ENCODE measurements around the gene RASGRF1. TPM values are rescaled to one million over a fixed set of nuclear protein-coding genes. Genes with fewer than 3 reads are reported as not detected.
A peak's percentile ranks its signal among the peaks of the same experiment; 100 is the strongest.

The RASGRF1 gene
- total and polyA plus RNA-seq, 9 of the 15 experiments (the other 6 are each of a cell fraction or from before 2014, with no cell fraction given) = 0.03 to 0.58 (median 0.06) TPM; not detected in 1

DNA sequence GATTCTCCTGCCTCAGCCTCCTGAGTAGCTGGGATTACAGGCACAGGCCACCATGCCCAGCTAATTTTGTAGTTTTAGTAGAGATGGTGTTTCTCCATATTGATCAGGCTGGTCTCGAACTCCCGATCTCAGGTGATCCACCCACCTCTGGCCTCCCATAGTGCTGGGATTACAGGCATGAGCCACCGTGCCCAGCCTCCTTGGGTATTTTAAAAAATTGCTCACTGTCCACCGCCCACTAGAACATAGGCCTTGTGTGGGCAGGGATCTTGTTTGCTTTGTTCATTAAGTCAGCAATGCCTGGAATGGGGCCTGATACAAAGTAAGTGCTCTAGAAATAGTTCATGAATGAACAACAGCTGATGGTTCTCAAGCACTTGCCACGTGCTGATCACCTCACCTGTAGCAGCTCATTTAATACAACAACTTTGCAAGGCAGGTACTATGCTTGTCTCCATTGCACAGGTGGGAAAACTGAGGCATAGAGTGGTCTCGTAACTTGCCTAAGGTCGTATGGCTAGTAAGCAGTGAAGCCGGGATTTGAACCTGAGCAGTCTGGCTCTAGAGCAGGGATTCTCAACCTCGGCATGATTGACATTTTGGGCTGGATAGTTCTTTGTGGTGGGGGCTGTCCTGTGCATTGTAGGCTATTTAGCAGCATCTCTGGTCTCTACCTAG lies 133.0 kb downstream of the RASGRF1 start:
- peak; percentile 59 for TF ChIP-seq RBM25 (IDR thresholded peaks at IDR 0.05; ENCODE audit: low read depth, low read length, severe bottlenecking)
- no peak for TF ChIP-seq RFX1 (IDR thresholded peaks at IDR 0.05)
- peak; percentile 49; the same call in 1 of the 2 replicates for TF ChIP-seq BCOR (IDR thresholded peaks at IDR 0.05)
- no peak overlapping the region for H3K4me2 ChIP-seq (ENCODE audit: insufficient read depth, low read length)
- POLR2A ChIA-PET = no interaction called here
- ATAC-seq = no peak
- H2AFZ ChIP-seq (ENCODE audit: low read depth, low read length) = no peak overlapping the region
- H3K4me3 ChIP-seq = no peak overlapping the region
- no peaks in the 10 kb centered on the region for H3K4me1 ChIP-seq (replicated peaks in 1 of 2; ENCODE audit: control insufficient read depth in 2 of 2, insufficient read depth in 2 of 2, low read length in 2 of 2)
- no peaks in the 10 kb centered on the region for H3K36me3 ChIP-seq (ENCODE audit: control insufficient read depth, insufficient read depth, low read length)
- no peak overlapping the region for H3K27ac ChIP-seq (ENCODE audit: extremely low read depth, low read depth, low read length)
- H4K20me1 ChIP-seq (replicated peaks; ENCODE audit: control insufficient read depth, insufficient read depth, low read length) = no peaks in the 10 kb centered on the region
- no peaks in the 10 kb centered on the region for H3K9me3 ChIP-seq (replicated peaks; ENCODE audit: control insufficient read depth, insufficient read depth, low read depth, low read length)
- no peaks in the 10 kb centered on the region for H3K79me2 ChIP-seq (ENCODE audit: control insufficient read depth, insufficient read depth, low read length)
- H3K27me3 ChIP-seq (ENCODE audit: control insufficient read depth in 2 of 2, insufficient read depth in 2 of 2, low read length in 2 of 2) = 0 out of 5 replicates have a peak, but pooled peaks cover 0 to 3% of the 10 kb centered on the region in 2 experiments
- DNase-seq (ENCODE audit: extremely low read depth in 1 of 4, low spot score in 3 of 4) = no peak
- no peaks in the 10 kb centered on the region for H3K9me1 ChIP-seq (ENCODE audit: control insufficient read depth, insufficient read depth, low read length)
- CTCF ChIA-PET (ENCODE audit: low intra/inter-chr PET ratio) = no interaction called here
- FAIRE-seq = no peak
- H3K9ac ChIP-seq (ENCODE audit: insufficient read depth in 1 of 2, low read depth in 2 of 2, low read length in 2 of 2) = no peak overlapping the region
- in situ Hi-C loops (cut with MboI) = no loop called here
- intact Hi-C loops (cut with micrococcal nuclease) = no loop called here
- WGBS (ENCODE audit: insufficient coverage, low coverage, missing lambda C conversion rate) = 42% methylated on average over 9 of the region's 9 CpGs
- BruUV-seq (replicated peaks) = no TSS peak

DNA sequence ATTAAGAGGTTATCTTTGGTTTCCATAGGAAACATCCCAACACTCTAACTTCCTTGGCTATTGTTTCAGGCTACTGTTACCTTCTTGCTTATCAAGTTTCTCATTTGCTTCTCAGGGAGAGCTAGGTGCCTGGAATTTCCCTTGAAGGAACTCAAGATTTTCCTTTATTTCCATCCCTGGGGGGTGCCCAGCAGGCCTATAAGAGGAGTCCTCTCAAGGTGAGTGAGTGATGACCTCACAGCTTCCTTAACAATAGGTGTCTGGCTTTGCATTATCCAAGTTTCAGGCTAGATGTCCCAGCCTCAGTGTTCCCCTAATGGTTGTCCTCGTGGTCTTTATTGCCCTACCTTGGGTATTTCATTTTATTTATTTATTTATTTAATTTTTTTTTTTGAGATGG lies 133.6 kb downstream of the RASGRF1 start:
- Histone ChIP-seq H3K79me2 (ENCODE audit: control insufficient read depth, insufficient read depth, low read length) (no peaks in the 10 kb centered on the region), H3K9me1 (ENCODE audit: control insufficient read depth, insufficient read depth, low read length) (no peaks in the 10 kb centered on the region), H3K36me3 (ENCODE audit: control insufficient read depth, insufficient read depth, low read length) (no peaks in the 10 kb centered on the region), H3K9ac (ENCODE audit: insufficient read depth in 1 of 2, low read depth in 2 of 2, low read length in 2 of 2) (no peak overlapping the region), H3K27ac (ENCODE audit: extremely low read depth, low read depth, low read length) (no peak overlapping the region), H3K4me1 (replicated peaks in 1 of 2; ENCODE audit: control insufficient read depth in 2 of 2, insufficient read depth in 2 of 2, low read length in 2 of 2) (no peaks in the 10 kb centered on the region; a peak in 1 of 5 replicates), H3K4me2 (ENCODE audit: insufficient read depth, low read length) (no peak overlapping the region), H3K9me3 (replicated peaks; ENCODE audit: control insufficient read depth, insufficient read depth, low read depth, low read length) (no peaks in the 10 kb centered on the region), H2AFZ (ENCODE audit: low read depth, low read length) (no peak overlapping the region), H4K20me1 (replicated peaks; ENCODE audit: control insufficient read depth, insufficient read depth, low read length) (no peaks in the 10 kb centered on the region), H3K27me3 (ENCODE audit: control insufficient read depth in 2 of 2, insufficient read depth in 2 of 2, low read length in 2 of 2) (0 out of 5 replicates have a peak, but pooled peaks cover 0 to 3% of the 10 kb centered on the region in 2 experiments), H3K4me3 (no peak overlapping the region)
- no peak for DNase-seq (ENCODE audit: extremely low read depth in 1 of 4, low spot score in 3 of 4)
- intact Hi-C loops (cut with micrococcal nuclease) = no loop called here
- in situ Hi-C loops (cut with MboI) = no loop called here
- 19% methylated on average over 1 of the region's 1 CpG for WGBS (ENCODE audit: insufficient coverage, low coverage, missing lambda C conversion rate)
- ChIA-PET CTCF (ENCODE audit: low intra/inter-chr PET ratio) (no interaction called here), POLR2A (interaction anchor here (0.6 to 0.7 kb wide), 2 partner anchors 12 to 58 kb away, joined by 3 to 4 read pairs; partner anchors contain the start of gene CTSH)
- ATAC-seq = no peak
- BruUV-seq (replicated peaks) = no TSS peak
- no peak for FAIRE-seq
- TF ChIP-seq EGR1 (conservative IDR thresholded peaks at IDR 0.05) = no peak
- TF ChIP-seq, protein P1, sequence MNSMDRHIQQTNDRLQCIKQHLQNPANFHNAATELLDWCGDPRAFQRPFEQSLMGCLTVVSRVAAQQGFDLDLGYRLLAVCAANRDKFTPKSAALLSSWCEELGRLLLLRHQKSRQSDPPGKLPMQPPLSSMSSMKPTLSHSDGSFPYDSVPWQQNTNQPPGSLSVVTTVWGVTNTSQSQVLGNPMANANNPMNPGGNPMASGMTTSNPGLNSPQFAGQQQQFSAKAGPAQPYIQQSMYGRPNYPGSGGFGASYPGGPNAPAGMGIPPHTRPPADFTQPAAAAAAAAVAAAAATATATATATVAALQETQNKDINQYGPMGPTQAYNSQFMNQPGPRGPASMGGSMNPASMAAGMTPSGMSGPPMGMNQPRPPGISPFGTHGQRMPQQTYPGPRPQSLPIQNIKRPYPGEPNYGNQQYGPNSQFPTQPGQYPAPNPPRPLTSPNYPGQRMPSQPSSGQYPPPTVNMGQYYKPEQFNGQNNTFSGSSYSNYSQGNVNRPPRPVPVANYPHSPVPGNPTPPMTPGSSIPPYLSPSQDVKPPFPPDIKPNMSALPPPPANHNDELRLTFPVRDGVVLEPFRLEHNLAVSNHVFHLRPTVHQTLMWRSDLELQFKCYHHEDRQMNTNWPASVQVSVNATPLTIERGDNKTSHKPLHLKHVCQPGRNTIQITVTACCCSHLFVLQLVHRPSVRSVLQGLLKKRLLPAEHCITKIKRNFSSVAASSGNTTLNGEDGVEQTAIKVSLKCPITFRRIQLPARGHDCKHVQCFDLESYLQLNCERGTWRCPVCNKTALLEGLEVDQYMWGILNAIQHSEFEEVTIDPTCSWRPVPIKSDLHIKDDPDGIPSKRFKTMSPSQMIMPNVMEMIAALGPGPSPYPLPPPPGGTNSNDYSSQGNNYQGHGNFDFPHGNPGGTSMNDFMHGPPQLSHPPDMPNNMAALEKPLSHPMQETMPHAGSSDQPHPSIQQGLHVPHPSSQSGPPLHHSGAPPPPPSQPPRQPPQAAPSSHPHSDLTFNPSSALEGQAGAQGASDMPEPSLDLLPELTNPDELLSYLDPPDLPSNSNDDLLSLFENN (IDR thresholded peaks at IDR 0.05; ENCODE audit: low read depth in 2 of 2, low read length in 2 of 2) = no peak
- TF ChIP-seq, protein P2, sequence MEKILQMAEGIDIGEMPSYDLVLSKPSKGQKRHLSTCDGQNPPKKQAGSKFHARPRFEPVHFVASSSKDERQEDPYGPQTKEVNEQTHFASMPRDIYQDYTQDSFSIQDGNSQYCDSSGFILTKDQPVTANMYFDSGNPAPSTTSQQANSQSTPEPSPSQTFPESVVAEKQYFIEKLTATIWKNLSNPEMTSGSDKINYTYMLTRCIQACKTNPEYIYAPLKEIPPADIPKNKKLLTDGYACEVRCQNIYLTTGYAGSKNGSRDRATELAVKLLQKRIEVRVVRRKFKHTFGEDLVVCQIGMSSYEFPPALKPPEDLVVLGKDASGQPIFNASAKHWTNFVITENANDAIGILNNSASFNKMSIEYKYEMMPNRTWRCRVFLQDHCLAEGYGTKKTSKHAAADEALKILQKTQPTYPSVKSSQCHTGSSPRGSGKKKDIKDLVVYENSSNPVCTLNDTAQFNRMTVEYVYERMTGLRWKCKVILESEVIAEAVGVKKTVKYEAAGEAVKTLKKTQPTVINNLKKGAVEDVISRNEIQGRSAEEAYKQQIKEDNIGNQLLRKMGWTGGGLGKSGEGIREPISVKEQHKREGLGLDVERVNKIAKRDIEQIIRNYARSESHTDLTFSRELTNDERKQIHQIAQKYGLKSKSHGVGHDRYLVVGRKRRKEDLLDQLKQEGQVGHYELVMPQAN (IDR thresholded peaks at IDR 0.05; ENCODE audit: borderline replicate concordance) = no peak
- TF ChIP-seq KLF13 (tag; IDR thresholded peaks at IDR 0.05; ENCODE audit: borderline replicate concordance, low read depth) = no peak
- no peak for TF ChIP-seq TAF15 (IDR thresholded peaks at IDR 0.05; ENCODE audit: low read depth, low read length)
